ENCODE data around the gene CNIH2. TPM values are rescaled to one million over a fixed set of nuclear protein-coding genes. Genes with fewer than 3 reads are reported as not detected.
A peak's percentile ranks its signal among the peaks of the same experiment; 100 is the strongest.

CNIH2 gene
- polyA plus RNA-seq, 1 donor from 2014 or later = 47.9 TPM

GRCh38 chr11:66293777-66294625 is 16.0 kb downstream of the CNIH2 start:
- H3K4me3 ChIP-seq (ENCODE audit: low read length) = no peak overlapping the region
- peaks cover 32% of the 10 kb centered on the region for H3K27me3 ChIP-seq (ENCODE audit: insufficient read depth, low read depth, low read length)
- H3K9ac ChIP-seq (ENCODE audit: low read length) = no peak overlapping the region
- no peak overlapping the region for H3K27ac ChIP-seq (ENCODE audit: low read length)
- H3F3A ChIP-seq (ENCODE audit: insufficient read depth, low read length, poor library complexity, severe bottlenecking) = no peaks in the 10 kb centered on the region
- no peaks in the 10 kb centered on the region for H3K79me2 ChIP-seq (replicated peaks; ENCODE audit: insufficient read depth, low read length)
- no peaks in the 10 kb centered on the region for H3K36me3 ChIP-seq (ENCODE audit: insufficient read depth, low read length)
- no peak overlapping the region for H2AFZ ChIP-seq (ENCODE audit: low read depth, low read length)
- TF ChIP-seq REST (IDR thresholded peaks at IDR 0.05; ENCODE audit: borderline replicate concordance) (no peak), MXI1 (conservative IDR thresholded peaks at IDR 0.05; ENCODE audit: poor library complexity, severe bottlenecking) (no peak), CTCF (IDR thresholded peaks at IDR 0.05; ENCODE audit: poor library complexity, severe bottlenecking) (no peak), SMC3 (conservative IDR thresholded peaks at IDR 0.05; ENCODE audit: poor library complexity) (no peak), EZH2 (IDR thresholded peaks at IDR 0.05; ENCODE audit: borderline replicate concordance, insufficient read depth, low read length, poor library complexity, severe bottlenecking) (no peak), POLR2AphosphoS5 (IDR thresholded peaks at IDR 0.05) (no peak), EP300 (conservative IDR thresholded peaks at IDR 0.05; ENCODE audit: poor library complexity, severe bottlenecking) (no peak), TAF1 (IDR thresholded peaks at IDR 0.05; ENCODE audit: low read depth) (no peak), RAD21 (conservative IDR thresholded peaks at IDR 0.05) (no peak)
- no peak overlapping the region for H3K4me2 ChIP-seq (ENCODE audit: low read length)
- H3K9me3 ChIP-seq (ENCODE audit: low read length) = no peaks in the 10 kb centered on the region
- no peaks in the 10 kb centered on the region for H4K20me1 ChIP-seq (ENCODE audit: insufficient read depth)
- H3K9me2 ChIP-seq (ENCODE audit: insufficient read depth, low read length) = no peaks in the 10 kb centered on the region

GRCh38 chr11:66294626-66295620 is 16.9 kb downstream of the CNIH2 start:
- H3F3A ChIP-seq (ENCODE audit: insufficient read depth, low read length, poor library complexity, severe bottlenecking) = no peaks in the 10 kb centered on the region
- no peak overlapping the region for H3K9ac ChIP-seq (ENCODE audit: low read length)
- no peak overlapping the region for H2AFZ ChIP-seq (ENCODE audit: low read depth, low read length)
- H3K79me2 ChIP-seq (replicated peaks; ENCODE audit: insufficient read depth, low read length) = no peaks in the 10 kb centered on the region
- H3K27ac ChIP-seq (ENCODE audit: low read length) = no peak overlapping the region
- H3K9me3 ChIP-seq (ENCODE audit: low read length) = no peaks in the 10 kb centered on the region
- H3K36me3 ChIP-seq (ENCODE audit: insufficient read depth, low read length) = no peaks in the 10 kb centered on the region
- TF ChIP-seq REST (IDR thresholded peaks at IDR 0.05; ENCODE audit: borderline replicate concordance) (no peak), POLR2AphosphoS5 (IDR thresholded peaks at IDR 0.05) (peak; percentile 41)
- H3K4me2 ChIP-seq (ENCODE audit: low read length) = no peak overlapping the region
- H3K27me3 ChIP-seq (ENCODE audit: insufficient read depth, low read depth, low read length) = peaks cover 32% of the 10 kb centered on the region
- H4K20me1 ChIP-seq (ENCODE audit: insufficient read depth) = no peaks in the 10 kb centered on the region
- H3K4me3 ChIP-seq (ENCODE audit: low read length) = no peak overlapping the region
- H3K9me2 ChIP-seq (ENCODE audit: insufficient read depth, low read length) = no peaks in the 10 kb centered on the region

Data from neural cell (in vitro differentiated cells).